Astrocyte of the cerebellum (primary cell): Measurements from ENCODE around the gene HIP1.
"Not testable (repeated sequence)": the region's sequence is repeated elsewhere in the genome, so short reads cannot be mapped to it uniquely, and the experiment has no call there.

ENCODE experiments used
- DNase-seq: peaks from one replicate; pipeline ENCODE4 v3.0.0-alpha.2; 2011; ENCODE audit warnings: low read depth
- H3K4me3 ChIP-seq: 2 replicates; pipeline ENCODE4 v1.5.1; 2011; ENCODE audit warnings: mild to moderate bottlenecking, low read depth, low read length, moderate library complexity
- CTCF ChIP-seq: IDR thresholded peaks from 2 replicates; pipeline ENCODE4 v1.5.1; 2012; ENCODE audit warnings: low read length, low read depth, moderate library complexity, mild to moderate bottlenecking; ENCODE audit errors: missing control alignments
- in situ Hi-C: cut with HindIII; loops from 2 replicates; pipeline ENCODE4 v1.10.0; 2017; ENCODE audit warnings: low sequenced_read_pairs

Gene HIP1

GRCh38 chr7:75599244-75599781 is 139.4 kb downstream of the HIP1 start:
- TF ChIP-seq CTCF = no peak
- H3K4me3 ChIP-seq = no peak overlapping the region
- in situ Hi-C loops = loop anchor here (5.0 kb wide), 1 partner anchor 38 kb away; no protein-coding TSS in a partner anchor
- DNase-seq = no peak

- DNase-seq = no peak
- TF ChIP-seq CTCF = no peak
- in situ Hi-C loops = loop anchor here (5.0 kb wide), 1 partner anchor 40 kb away; no protein-coding TSS in a partner anchor
- no peak overlapping the region for H3K4me3 ChIP-seq
Observed at GRCh38 chr7:75596727-75597614, 141.8 kb downstream of the HIP1 start.

- TF ChIP-seq CTCF = no peak
- no peak for DNase-seq
- no peak overlapping the region for H3K4me3 ChIP-seq
- in situ Hi-C loops = loop anchor here (5.0 kb wide), 1 partner anchor 42 kb away; no protein-coding TSS in a partner anchor
Observed at GRCh38 chr7:75595766-75596165, 143.0 kb downstream of the HIP1 start.

GRCh38 chr7:75593500-75594184 is 145.1 kb downstream of the HIP1 start:
- H3K4me3 ChIP-seq, DNase-seq, in situ Hi-C loops: not testable (repeated sequence)

- no peak for TF ChIP-seq CTCF
- in situ Hi-C loops = no loop called here
- H3K4me3 ChIP-seq = no peak overlapping the region
- DNase-seq = no peak
Observed at GRCh38 chr7:75591467-75592255, 147.1 kb downstream of the HIP1 start.

GRCh38 chr7:75590373-75591005 is 148.3 kb downstream of the HIP1 start:
- no peak for DNase-seq
- TF ChIP-seq CTCF = no peak
- H3K4me3 ChIP-seq = no peak overlapping the region
- in situ Hi-C loops = no loop called here
